ENCODE measurements around the gene NR1D1.

NR1D1 gene

DNA sequence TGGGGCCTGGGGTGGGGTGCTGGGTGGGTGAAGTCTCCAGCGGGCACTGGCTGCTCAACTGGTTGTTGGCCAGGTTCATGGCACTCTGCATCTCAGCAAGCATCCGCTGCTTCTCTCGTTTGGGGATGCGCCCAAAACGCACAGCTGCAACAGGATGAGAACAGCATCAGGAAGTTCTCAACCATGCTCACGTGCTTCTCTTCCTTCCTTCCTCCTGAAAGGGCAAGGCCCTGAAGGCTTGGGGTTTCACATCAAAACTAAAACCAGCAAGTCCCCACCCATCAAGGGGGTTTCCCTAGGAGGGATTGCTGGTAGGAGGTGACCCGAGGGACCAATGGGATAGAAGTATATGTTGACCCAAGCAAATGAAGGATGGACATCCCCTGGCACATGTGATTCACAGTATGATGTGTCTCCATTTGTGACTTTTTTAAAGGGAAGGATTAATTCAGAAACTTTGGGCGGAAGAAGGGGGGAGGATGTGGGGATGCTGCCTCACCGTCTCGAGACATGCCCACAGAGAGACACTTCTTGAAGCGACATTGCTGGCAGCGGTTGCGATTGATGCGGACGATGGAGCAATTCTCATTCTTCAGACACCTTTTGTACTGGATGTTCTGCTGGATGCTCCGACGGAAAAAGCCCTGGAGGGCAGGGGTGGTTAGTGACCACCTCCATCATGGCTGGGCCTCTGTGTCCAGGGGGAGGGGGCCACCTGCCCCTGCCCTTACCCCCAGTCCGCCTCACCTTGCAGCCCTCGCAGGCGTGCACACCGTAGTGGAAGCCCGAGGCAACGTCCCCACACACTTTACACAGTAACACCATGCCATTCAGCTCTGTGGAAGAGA, 4.2 kb downstream of the NR1D1 start:
- Mint-ChIP-seq H3K9me3 (no peaks in the 10 kb centered on the region), H3K4me1 (ENCODE audit: low read depth) (peaks cover 75% of the 10 kb centered on the region), H3K27ac (peak overlapping the region; percentile 92), H3K27me3 (peaks cover 16% of the 10 kb centered on the region), H3K36me3 (ENCODE audit: low read depth) (peaks cover 60% of the 10 kb centered on the region), H3K4me3 (peak overlapping the region; percentile 11)
- intact Hi-C loops (cut with micrococcal nuclease): loop anchor here (2.0 kb wide), 1 partner anchor 15 kb away; no protein-coding TSS in a partner anchor

DNA sequence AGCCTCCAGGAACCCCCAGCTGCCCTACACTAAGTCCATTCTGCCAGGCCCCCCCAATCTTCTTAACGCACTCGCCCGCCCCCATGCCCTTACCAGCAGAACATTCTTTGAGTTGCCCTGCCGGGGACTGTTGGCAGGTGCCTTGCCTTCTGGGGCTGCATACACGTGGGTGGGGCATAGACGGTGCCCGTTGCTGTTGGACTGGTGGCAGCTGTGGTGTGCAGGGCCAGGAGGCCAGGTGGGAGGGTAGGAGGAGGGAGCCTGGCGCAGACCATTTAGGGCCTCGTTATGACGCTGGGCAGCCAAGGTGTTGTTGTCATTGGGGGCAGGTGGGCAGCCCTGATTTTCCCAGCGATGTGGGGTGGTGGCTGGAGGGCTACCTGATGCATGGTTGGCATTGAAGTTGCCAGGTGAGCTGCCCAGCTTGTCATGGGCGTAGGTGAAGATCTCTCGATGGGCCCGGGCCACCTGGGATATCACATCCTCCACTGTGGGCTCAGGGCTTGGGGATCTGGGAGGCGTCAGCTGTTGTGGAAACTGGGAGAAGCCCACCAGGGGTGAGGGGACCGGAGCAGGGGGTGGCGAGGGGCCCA, 4.9 kb downstream of the NR1D1 start:
- Mint-ChIP-seq H3K4me3 (no peak overlapping the region), H3K27ac (peak overlapping the region; percentile 92), H3K36me3 (ENCODE audit: low read depth) (peaks cover 63% of the 10 kb centered on the region), H3K27me3 (peaks cover 16% of the 10 kb centered on the region), H3K9me3 (no peaks in the 10 kb centered on the region), H3K4me1 (ENCODE audit: low read depth) (peaks cover 68% of the 10 kb centered on the region)
- intact Hi-C loops (cut with micrococcal nuclease): no loop called here

DNA sequence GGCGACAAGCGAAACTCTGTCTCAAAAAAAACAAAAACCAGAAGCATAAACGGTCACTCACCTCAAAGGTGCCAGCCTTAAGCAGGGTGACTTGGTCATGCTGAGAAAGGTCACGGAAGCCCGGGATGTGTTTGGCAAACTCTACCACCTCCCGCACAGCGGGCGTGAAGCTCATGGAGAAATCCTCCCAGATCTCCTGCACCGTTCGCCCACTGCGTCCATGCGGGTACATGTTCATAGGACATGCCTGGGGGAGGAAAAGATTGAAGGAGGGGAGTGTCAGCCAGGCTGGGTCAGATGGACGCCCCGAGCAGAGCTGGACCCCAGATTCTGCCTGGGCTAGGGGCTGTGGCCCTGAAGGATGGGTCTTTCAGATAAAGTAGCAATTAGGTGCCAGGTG, 5.5 kb downstream of the NR1D1 start:
- Mint-ChIP-seq H3K27ac (no peak overlapping the region), H3K4me3 (no peak overlapping the region), H3K4me1 (ENCODE audit: low read depth) (peaks cover 62% of the 10 kb centered on the region), H3K36me3 (ENCODE audit: low read depth) (peaks cover 64% of the 10 kb centered on the region), H3K9me3 (no peaks in the 10 kb centered on the region), H3K27me3 (peaks cover 16% of the 10 kb centered on the region)
- intact Hi-C loops (cut with micrococcal nuclease): no loop called here

DNA sequence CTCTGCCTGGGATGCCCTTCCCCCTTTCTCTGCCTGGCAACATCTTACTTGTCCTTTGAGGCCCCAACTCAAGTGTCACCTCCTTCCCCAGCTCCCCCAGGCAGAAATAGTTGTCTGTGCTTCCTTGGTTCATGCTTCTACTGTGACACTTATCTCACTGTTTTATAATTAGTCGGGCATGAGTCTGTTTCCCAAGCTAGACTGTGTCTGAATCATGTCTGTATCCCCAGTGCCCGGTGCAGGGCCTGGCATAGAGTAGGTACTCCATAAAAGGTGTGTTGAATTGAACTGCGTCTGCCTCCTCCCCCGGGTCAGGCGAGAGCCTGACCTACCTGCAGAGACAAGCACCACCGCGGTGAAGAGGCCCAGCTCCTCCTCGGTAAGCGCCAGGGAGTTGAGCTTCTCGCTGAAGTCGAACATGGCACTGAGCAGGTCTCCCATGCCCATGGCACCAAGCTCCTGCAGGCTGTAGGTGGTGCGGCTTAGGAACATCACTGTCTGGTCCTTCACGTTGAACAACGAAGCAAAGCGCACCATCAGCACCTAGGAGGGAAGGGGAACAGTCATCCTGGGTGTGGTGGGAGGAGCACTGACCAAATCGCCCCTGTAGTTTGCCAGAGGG, 6.7 kb downstream of the NR1D1 start:
- Mint-ChIP-seq H3K4me3 (no peak overlapping the region), H3K9me3 (no peaks in the 10 kb centered on the region), H3K36me3 (ENCODE audit: low read depth) (peaks cover 76% of the 10 kb centered on the region), H3K27ac (no peak overlapping the region), H3K4me1 (ENCODE audit: low read depth) (peaks cover 50% of the 10 kb centered on the region), H3K27me3 (peaks cover 16% of the 10 kb centered on the region)
- intact Hi-C loops (cut with micrococcal nuclease): no loop called here

DNA sequence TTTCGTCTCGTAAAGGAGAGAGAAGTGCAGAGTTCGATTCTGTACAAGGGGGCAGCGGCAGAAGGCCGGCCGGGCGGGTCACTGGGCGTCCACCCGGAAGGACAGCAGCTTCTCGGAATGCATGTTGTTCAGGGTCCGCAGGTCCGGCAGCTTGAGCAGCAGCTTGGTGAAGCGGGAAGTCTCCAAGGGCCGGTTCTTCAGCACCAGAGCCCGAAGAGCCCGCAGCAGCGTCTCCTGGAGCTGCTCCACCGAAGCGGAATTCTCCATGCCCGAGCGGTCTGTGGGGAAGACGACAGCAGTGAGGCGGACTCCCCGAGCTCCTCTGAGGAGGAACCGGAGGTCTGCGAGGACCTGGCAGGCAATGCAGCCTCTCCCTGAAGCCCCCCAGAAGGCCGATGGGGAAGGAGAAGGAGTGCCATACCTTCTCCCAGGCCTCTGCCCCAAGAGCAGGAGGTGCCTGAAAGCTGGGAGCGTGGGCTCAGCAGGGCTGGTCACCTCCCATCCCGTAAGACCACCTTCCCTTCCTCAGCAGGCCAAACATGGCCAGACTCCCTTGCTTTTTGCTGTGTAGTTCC, 7.3 kb downstream of the NR1D1 start:
- Mint-ChIP-seq H3K36me3 (ENCODE audit: low read depth) (peaks cover 82% of the 10 kb centered on the region), H3K27ac (no peak overlapping the region), H3K4me1 (ENCODE audit: low read depth) (peaks cover 44% of the 10 kb centered on the region), H3K9me3 (no peaks in the 10 kb centered on the region), H3K27me3 (peaks cover 16% of the 10 kb centered on the region), H3K4me3 (no peak overlapping the region)
- intact Hi-C loops (cut with micrococcal nuclease): no loop called here

DNA sequence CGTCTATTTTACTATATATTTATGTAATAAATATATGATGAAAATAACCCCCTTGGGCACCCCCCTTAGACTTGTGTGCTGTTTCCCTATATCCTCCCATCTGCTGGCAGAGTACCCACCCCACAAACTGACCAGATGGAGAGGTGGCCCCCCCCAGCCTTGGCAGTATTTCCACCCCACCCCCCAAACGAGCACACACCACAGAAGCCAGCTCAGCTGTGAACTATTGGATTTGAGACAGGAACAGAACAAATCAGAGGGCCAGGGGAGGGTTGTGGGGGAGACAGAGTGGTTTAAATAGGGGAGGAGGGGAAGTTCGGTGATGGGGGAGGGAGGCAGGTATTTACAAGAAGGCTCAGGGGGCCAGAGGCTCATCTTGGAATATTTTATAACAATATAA, 7.8 kb downstream of the NR1D1 start:
- Mint-ChIP-seq H3K9me3 (no peaks in the 10 kb centered on the region), H3K27me3 (peaks cover 16% of the 10 kb centered on the region), H3K36me3 (ENCODE audit: low read depth) (peaks cover 86% of the 10 kb centered on the region), H3K27ac (no peak overlapping the region), H3K4me1 (ENCODE audit: low read depth) (peaks cover 39% of the 10 kb centered on the region), H3K4me3 (no peak overlapping the region)
- intact Hi-C loops (cut with micrococcal nuclease): no loop called here

DNA sequence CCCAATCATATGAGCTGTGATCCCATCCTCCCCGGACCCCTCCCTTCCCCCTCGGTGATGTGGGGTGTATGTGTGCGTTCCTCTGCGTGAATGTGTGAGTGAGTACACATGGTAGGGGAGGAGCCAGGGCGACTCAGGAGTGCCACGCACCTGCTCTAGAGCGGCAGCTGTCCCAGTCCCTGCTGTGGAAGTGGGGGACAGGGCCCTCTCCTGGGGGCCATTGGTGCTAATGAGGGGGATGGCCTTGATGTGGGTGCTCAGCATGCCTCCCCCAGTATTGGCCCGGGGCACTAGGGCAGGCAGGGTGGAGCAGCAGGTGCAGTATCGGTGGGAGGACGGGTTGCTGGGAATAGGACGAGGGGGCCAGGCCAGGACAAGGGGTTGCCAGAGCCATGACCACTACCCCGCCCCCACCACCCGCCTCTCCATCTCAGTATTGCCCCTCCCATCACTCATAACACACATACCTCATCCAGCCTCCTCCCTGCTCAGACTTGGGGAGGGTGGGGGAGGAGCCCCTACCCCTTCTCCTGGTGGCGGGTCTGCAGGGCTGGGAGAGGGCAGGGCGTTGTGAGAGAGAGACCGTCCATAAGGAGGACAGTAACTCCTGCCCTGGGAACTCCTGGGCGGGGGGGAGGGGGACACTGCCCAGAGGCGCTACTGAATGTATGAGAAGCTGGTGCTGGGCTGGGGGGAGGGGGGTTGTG, 8.5 kb downstream of the NR1D1 start:
- Mint-ChIP-seq H3K36me3 (ENCODE audit: low read depth) (peaks cover 86% of the 10 kb centered on the region), H3K27ac (no peak overlapping the region), H3K4me3 (no peak overlapping the region), H3K4me1 (ENCODE audit: low read depth) (peaks cover 32% of the 10 kb centered on the region), H3K9me3 (no peaks in the 10 kb centered on the region), H3K27me3 (peaks cover 13% of the 10 kb centered on the region)
- intact Hi-C loops (cut with micrococcal nuclease): no loop called here

DNA sequence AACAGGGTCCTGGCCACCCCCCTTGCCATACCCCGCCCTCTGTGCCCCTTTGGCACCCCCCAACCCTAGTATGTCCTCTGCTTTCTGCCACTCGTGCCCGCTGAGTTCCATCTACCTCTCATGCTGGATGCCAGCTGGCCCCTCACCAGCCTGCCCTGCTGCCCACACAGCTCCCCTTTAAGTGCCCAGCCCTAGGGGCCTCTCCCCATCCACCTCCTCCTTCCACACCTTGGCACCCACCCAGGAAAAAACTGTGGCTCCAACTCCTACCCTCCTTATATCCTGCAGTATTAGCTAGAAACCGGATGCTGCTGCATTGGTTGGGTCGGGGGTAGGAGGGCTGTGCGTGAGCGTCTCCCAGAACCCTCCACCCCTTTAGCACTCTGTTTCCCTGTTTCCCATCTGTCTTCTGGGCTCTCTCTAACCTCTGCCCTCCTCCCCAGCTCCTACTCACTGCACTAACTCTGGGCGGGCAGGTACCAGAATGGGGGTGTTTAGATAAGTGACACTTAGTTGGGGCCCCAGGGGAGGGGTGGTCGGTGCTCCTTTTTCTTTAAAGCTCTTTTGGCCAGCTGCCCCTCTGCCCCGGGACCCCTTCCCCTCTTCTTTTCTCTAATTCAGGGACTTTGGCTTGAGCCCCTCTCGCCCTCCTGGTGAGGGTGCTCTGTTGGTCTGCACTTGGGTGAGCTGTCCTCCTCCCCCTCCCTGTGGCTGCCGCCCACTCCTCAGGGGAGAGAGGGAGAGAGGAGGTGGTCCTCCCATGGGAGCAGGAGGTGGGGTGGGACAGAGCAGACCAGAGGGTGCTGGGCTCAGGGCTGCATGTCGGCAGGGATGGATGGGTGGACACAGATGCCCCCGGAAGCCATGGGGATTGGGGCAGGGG, 9.9 kb downstream of the NR1D1 start:
- peaks cover 8% of the 10 kb centered on the region for H3K27me3 Mint-ChIP-seq
- H3K4me3 Mint-ChIP-seq: no peak overlapping the region
- H3K27ac Mint-ChIP-seq: peak overlapping the region; percentile 10
- no peaks in the 10 kb centered on the region for H3K9me3 Mint-ChIP-seq
- H3K36me3 Mint-ChIP-seq (ENCODE audit: low read depth): peaks cover 79% of the 10 kb centered on the region
- peaks cover 18% of the 10 kb centered on the region for H3K4me1 Mint-ChIP-seq (ENCODE audit: low read depth)
- intact Hi-C loops (cut with micrococcal nuclease): no loop called here

DNA sequence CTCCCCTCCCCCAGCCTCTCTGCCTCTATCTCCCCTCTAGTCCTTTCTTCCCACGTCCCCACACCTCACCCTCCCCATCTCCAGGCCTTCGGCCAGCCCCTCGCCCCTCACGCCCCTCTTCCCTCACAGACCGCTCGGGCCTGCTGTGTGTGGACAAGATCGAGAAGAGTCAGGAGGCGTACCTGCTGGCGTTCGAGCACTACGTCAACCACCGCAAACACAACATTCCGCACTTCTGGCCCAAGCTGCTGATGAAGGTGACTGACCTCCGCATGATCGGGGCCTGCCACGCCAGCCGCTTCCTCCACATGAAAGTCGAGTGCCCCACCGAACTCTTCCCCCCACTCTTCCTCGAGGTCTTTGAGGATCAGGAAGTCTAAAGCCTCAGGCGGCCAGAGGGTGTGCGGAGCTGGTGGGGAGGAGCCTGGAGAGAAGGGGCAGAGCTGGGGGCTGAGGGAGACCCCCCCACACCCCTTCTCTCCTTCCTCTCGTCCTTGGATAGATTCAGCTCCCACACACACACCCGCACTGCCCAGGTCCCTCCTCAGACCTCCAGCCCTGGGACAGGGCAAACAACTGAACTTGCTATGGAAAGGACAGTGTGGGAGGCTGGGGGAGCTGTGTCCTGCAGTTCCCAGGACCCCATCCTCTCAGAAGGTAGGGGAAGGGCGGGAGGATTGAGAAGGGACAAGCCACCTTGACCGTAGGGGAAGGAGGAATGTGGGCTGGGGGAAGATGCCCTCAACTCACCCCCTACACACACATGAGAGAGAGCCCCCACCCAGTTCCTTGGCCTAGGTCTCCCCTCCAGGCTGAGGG, 11.1 kb downstream of the NR1D1 start:
- Mint-ChIP-seq H3K4me1 (ENCODE audit: low read depth) (peaks cover 10% of the 10 kb centered on the region), H3K9me3 (no peaks in the 10 kb centered on the region), H3K27me3 (peaks cover 3% of the 10 kb centered on the region), H3K4me3 (no peak overlapping the region), H3K27ac (peak overlapping the region; percentile 10), H3K36me3 (ENCODE audit: low read depth) (peaks cover 75% of the 10 kb centered on the region)
- intact Hi-C loops (cut with micrococcal nuclease): loop anchor here (10.0 kb wide), 1 partner anchor 54 kb away; no protein-coding TSS in a partner anchor

DNA sequence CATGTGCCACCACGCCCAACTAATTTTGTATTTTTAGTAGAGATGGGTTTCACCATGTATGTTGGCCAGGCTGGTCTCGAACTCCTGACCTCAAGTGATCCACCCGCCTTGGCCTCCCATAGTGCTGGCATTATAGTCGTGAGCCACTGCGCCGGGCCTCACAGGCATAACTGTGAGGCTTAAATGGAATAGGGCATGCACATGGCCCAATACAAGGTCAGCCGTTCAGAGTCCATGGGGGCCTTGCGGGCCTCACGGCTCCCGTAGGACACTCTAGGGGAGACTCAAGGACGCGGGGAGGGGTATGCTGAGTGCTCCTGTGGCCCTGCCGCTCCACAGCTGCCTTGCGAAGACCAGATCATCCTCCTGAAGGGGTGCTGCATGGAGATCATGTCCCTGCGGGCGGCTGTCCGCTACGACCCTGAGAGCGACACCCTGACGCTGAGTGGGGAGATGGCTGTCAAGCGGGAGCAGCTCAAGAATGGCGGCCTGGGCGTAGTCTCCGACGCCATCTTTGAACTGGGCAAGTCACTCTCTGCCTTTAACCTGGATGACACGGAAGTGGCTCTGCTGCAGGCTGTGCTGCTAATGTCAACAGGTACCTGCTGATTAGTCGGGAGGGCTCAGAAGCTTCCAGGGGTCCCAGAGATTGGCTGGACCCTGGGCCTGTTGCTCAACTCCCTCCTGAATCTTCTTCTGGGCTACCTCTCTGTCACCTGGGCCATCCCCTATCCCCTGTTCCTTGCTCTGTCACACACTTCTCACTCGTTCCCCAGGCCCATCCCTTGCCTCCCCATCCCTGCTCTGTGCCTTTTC, 12.3 kb downstream of the NR1D1 start:
- Mint-ChIP-seq H3K36me3 (ENCODE audit: low read depth) (peaks cover 69% of the 10 kb centered on the region), H3K4me3 (no peak overlapping the region), H3K27ac (no peak overlapping the region), H3K4me1 (ENCODE audit: low read depth) (no peaks in the 10 kb centered on the region), H3K9me3 (no peaks in the 10 kb centered on the region), H3K27me3 (no peaks in the 10 kb centered on the region)
- intact Hi-C loops (cut with micrococcal nuclease): loop anchor here (10.0 kb wide), 1 partner anchor 53 kb away; no protein-coding TSS in a partner anchor

DNA sequence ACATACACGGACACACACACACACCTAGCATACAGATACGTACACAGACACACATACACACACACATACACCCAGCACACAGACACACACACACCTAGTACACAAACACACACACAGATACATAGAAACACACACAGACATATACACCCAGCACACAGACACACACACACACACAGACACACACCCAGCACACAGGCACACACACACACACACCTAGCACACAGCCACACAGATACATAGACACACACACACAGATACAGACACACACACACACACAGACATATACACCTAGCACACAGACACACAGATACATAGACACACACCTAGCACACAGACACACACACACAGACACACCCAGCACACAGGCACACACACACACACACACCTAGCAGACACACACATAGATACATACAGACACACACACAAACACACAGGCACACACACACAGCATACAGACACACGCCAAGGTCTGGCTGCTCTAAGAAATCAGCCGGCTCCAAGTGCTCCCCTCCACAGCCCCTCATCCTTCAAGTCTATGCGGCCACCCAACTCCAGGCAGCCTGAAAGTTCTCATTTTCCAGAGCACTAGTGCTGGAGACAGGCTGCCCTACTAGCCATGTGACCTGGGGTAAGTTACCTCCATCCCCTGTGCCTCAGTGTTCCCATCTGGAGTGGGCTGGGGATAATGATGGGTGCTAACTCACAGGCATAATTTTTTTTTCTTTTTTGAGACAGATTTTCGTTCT, 13.2 kb downstream of the NR1D1 start:
- H3K4me1 Mint-ChIP-seq (ENCODE audit: low read depth): no peaks in the 10 kb centered on the region
- no peak overlapping the region for H3K27ac Mint-ChIP-seq
- H3K27me3 Mint-ChIP-seq: no peaks in the 10 kb centered on the region
- no peaks in the 10 kb centered on the region for H3K9me3 Mint-ChIP-seq
- no peak overlapping the region for H3K4me3 Mint-ChIP-seq
- peaks cover 63% of the 10 kb centered on the region for H3K36me3 Mint-ChIP-seq (ENCODE audit: low read depth)
- intact Hi-C loops (cut with micrococcal nuclease): loop anchor here (10.0 kb wide), 1 partner anchor 52 kb away; no protein-coding TSS in a partner anchor
